Measurements from ENCODE around the gene DEFB118. TPM values are rescaled to one million over a fixed set of nuclear protein-coding genes. Genes with fewer than 3 reads are reported as not detected.
"Not testable (repeated sequence)": the region's sequence is repeated elsewhere in the genome, so short reads cannot be mapped to it uniquely, and the experiment has no call there.

DEFB118 gene
- total RNA-seq, 1 donor from 2014 or later: not detected

- peaks cover 4% of the 10 kb centered on the region for H3K27me3 Mint-ChIP-seq (ENCODE audit: unreplicated experiment)
- no peak for TF ChIP-seq CTCF (IDR thresholded peaks at IDR 0.05; ENCODE audit: partially characterized antibody, unreplicated experiment)
- H3K9me3 Mint-ChIP-seq (ENCODE audit: unreplicated experiment): peaks cover 15% of the 10 kb centered on the region
These were observed 5.1 kb upstream of the DEFB118 start for GRCh38 chr20:31363295-31363694.

GRCh38 chr20:31364272-31364671, 4.1 kb upstream of the DEFB118 start:
- not testable (repeated sequence) for H3K36me3 Mint-ChIP-seq (ENCODE audit: unreplicated experiment); H3K27me3 Mint-ChIP-seq (ENCODE audit: unreplicated experiment); H3K27ac Mint-ChIP-seq (ENCODE audit: unreplicated experiment); DNase-seq; H3K4me1 Mint-ChIP-seq (ENCODE audit: low read depth, unreplicated experiment); H3K4me3 Mint-ChIP-seq (ENCODE audit: unreplicated experiment)
- H3K9me3 Mint-ChIP-seq (ENCODE audit: unreplicated experiment): peaks cover 20% of the 10 kb centered on the region

More at GRCh38 chr20:31363295-31363694, 5.1 kb upstream of the DEFB118 start:
- DNase-seq: no peak
- Mint-ChIP-seq H3K36me3 (ENCODE audit: unreplicated experiment) (peaks cover 9% of the 10 kb centered on the region), H3K4me3 (ENCODE audit: unreplicated experiment) (no peak overlapping the region), H3K27ac (ENCODE audit: unreplicated experiment) (no peak overlapping the region), H3K4me1 (ENCODE audit: low read depth, unreplicated experiment) (no peaks in the 10 kb centered on the region)

- no peak for TF ChIP-seq CTCF (IDR thresholded peaks at IDR 0.05; ENCODE audit: partially characterized antibody, unreplicated experiment)
- no peak for DNase-seq
- H3K9me3 Mint-ChIP-seq (ENCODE audit: unreplicated experiment): peaks cover 11% of the 10 kb centered on the region
- H3K36me3 Mint-ChIP-seq (ENCODE audit: unreplicated experiment): peaks cover 10% of the 10 kb centered on the region
- no peak overlapping the region for H3K4me3 Mint-ChIP-seq (ENCODE audit: unreplicated experiment)
- no peaks in the 10 kb centered on the region for H3K27me3 Mint-ChIP-seq (ENCODE audit: unreplicated experiment)
- H3K27ac Mint-ChIP-seq (ENCODE audit: unreplicated experiment): no peak overlapping the region
- no peaks in the 10 kb centered on the region for H3K4me1 Mint-ChIP-seq (ENCODE audit: low read depth, unreplicated experiment)
These were observed 5.9 kb downstream of the DEFB118 start for GRCh38 chr20:31374346-31374745.

- Mint-ChIP-seq H3K27me3 (ENCODE audit: unreplicated experiment) (peaks cover 6% of the 10 kb centered on the region), H3K27ac (ENCODE audit: unreplicated experiment) (no peak within 1 kb of the TSS), H3K36me3 (ENCODE audit: unreplicated experiment) (no peaks in the 10 kb centered on the region), H3K9me3 (ENCODE audit: unreplicated experiment) (peaks cover 14% of the 10 kb centered on the region), H3K4me3 (ENCODE audit: unreplicated experiment) (no peak within 1 kb of the TSS), H3K4me1 (ENCODE audit: low read depth, unreplicated experiment) (no peaks in the 10 kb centered on the region)
- no peak for DNase-seq
- TF ChIP-seq CTCF (IDR thresholded peaks at IDR 0.05; ENCODE audit: partially characterized antibody, unreplicated experiment): no peak
These were observed 22.1 kb downstream of the DEFB118 start, which contains the start of gene DEFB119 for GRCh38 chr20:31390490-31390889. TSS of gene DEFB119 (minus strand) at chr20:31390590. CDS start at chr20:31390483, 107 bp downstream.

GRCh38 chr20:31392836-31393235, 24.4 kb downstream of the DEFB118 start:
- Mint-ChIP-seq H3K4me1 (ENCODE audit: low read depth, unreplicated experiment) (no peaks in the 10 kb centered on the region), H3K9me3 (ENCODE audit: unreplicated experiment) (peaks cover 12% of the 10 kb centered on the region), H3K4me3 (ENCODE audit: unreplicated experiment) (no peak overlapping the region), H3K27ac (ENCODE audit: unreplicated experiment) (no peak overlapping the region), H3K36me3 (ENCODE audit: unreplicated experiment) (no peaks in the 10 kb centered on the region), H3K27me3 (ENCODE audit: unreplicated experiment) (peaks cover 8% of the 10 kb centered on the region)
- no peak for TF ChIP-seq CTCF (IDR thresholded peaks at IDR 0.05; ENCODE audit: partially characterized antibody, unreplicated experiment)
- DNase-seq: no peak
